Motor neuron (in vitro differentiated cells): Measurements from ENCODE around the gene FLOT1. TPM values are rescaled to one million over a fixed set of nuclear protein-coding genes. Genes with fewer than 3 reads are reported as not detected.

ENCODE experiments used
- ATAC-seq, 8 experiments: fragments of 200-7000 bp; cut with Tn5 transposase; replicated peaks in 6 of 8; 2 replicates each; pipeline ENCODE4 v1.8.0; 2021; ENCODE audit warnings: mild to moderate bottlenecking in 8 of 8, moderate library complexity in 8 of 8
- H3K27ac ChIP-seq, 2 donors: fragments of 250-450 bp; sonication (Bioruptor Pico); 2 replicates each; pipeline ENCODE4 v1.9.0; 2021; ENCODE audit warnings: antibody characterized with exemption in 2 of 2, mild to moderate bottlenecking in 2 of 2, moderate library complexity in 1 of 2
- H3K4me1 ChIP-seq, 2 donors: fragments of 250-450 bp; sonication (Bioruptor Pico); replicated peaks in 1 of 2; 2 replicates each; pipeline ENCODE4 v1.6.1; 2021; ENCODE audit warnings: antibody characterized with exemption in 2 of 2, mild to moderate bottlenecking in 2 of 2, moderate library complexity in 1 of 2
- H3K4me3 ChIP-seq, 5 donors: fragments of 250-450 bp; sonication (Bioruptor Pico); 2 replicates each; pipeline ENCODE4 v1.9.0; 2021; ENCODE audit warnings: antibody characterized with exemption in 5 of 5, mild to moderate bottlenecking in 5 of 5, moderate library complexity in 4 of 5
- WGBS, 10 experiments: fragments of 450-650 bp; shearing (Covaris generic); methylation state at CpG; one replicate each; pipeline ENCODE4 v1.0.0; 2022; 5-methylcytosine and 5-hydroxymethylcytosine counted together
- in situ Hi-C, 9 experiments: fragments of 400-800 bp; cut with MboI; loops; one replicate each; pipeline ENCODE4 v1.15.0; 2021; ENCODE audit warnings: low sequenced_read_pairs in 9 of 9, low pct_unique_long_range_greater_than_20kb in 2 of 9; ENCODE audit not compliant: unreplicated experiment in 9 of 9
- total RNA-seq, 8 experiments: library from RNA; unstranded; fragments of 300-600 nt; gene quantifications; 2 replicates each; pipeline versions ENCODE4 v1.2.3 to v1.2.4, GENCODE V29; 2022

FLOT1 gene, protein sequence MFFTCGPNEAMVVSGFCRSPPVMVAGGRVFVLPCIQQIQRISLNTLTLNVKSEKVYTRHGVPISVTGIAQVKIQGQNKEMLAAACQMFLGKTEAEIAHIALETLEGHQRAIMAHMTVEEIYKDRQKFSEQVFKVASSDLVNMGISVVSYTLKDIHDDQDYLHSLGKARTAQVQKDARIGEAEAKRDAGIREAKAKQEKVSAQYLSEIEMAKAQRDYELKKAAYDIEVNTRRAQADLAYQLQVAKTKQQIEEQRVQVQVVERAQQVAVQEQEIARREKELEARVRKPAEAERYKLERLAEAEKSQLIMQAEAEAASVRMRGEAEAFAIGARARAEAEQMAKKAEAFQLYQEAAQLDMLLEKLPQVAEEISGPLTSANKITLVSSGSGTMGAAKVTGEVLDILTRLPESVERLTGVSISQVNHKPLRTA
- 100 to 1,000 TPM in 2 of 8 experiments, 10 to 100 TPM in 6; 56.8 to 122 (median 75.9) TPM for total RNA-seq

GRCh38 chr6:30742316-30743098, at the start of gene FLOT1:
Gene FLOT1 (minus strand): TSS chr6:30742687. CDS start chr6:30742189, 498 bp downstream.
- H3K27ac ChIP-seq: peak within 1 kb of the TSS; percentile 77 to 80
- 0% methylated on average over 4 of the region's 66 CpGs; no CpG with 5 or more reads in 8 of the 10 experiments for whole genome bisulfite sequencing, 10 experiments
- ATAC-seq: peak; percentile 50 to 88 (median 85)
- peak within 1 kb of the TSS; percentile 52 to 88 (median 69) for H3K4me3 ChIP-seq
- peaks cover 9 to 14% of the 10 kb centered on the region in 2 donors for H3K4me1 ChIP-seq
- in situ Hi-C loops: loop anchor here in 2 of 9 experiments (25.0 kb wide), 1 partner anchor 345 kb away; no protein-coding TSS in a partner anchor

- in situ Hi-C loops: no loop called here
- Histone ChIP-seq H3K4me3 (no peak overlapping the region), H3K4me1 (peaks cover 0 to 3% of the 10 kb centered on the region in 2 donors), H3K27ac (no peak overlapping the region)
- no peak for ATAC-seq
- 40 to 100% (median 82%) methylated on average over 1 to 2 of the region's 4 CpGs; no CpG with 5 or more reads in 2 of the 10 experiments for whole genome bisulfite sequencing, 10 experiments
Observed at GRCh38 chr6:30790724-30791383, 48.4 kb upstream of the FLOT1 start.

DNA sequence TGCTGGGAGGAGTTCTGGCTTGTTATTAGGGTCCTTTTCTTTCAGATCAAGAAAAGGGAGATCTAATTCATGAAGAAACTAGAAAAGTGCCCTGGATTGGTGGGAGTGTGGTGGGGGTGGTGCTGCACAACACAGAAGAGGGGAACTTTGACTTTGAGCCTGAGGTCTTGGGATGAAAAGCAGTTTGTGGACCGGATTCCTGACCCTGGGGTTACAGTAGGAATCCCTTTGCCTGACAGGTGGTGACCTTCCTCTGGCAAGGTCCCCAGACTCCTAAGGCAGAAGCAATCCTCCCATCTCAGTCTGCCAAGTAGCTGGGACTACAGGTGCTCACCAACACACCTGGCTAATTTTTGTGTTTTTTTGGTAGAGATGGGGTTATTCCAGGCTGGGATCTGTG, 47.1 kb upstream of the FLOT1 start:
- 29% methylated on average over 1 of the region's 1 CpG; no CpG with 5 or more reads in 9 of the 10 experiments for WGBS, 10 experiments
- ATAC-seq: no peak

DNA sequence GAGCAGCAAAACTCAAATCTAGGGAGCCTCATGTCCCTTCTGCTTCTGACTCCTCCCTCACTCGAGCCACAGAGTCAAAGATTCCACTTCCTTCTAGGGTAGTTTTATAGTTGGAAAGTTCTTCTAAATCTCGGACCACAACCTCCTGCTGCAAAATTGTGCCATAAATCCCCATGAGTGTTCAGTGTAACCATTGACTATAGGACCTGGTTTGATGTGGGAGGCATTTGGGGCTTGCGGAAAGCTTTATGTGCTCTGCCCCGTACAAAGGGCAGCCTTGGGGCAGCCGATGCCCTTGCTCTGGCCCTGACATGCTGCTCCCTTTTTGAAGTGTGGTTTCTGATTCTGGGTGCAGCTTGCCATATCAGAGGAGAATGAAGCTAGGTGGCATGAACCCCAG, 45.5 kb upstream of the FLOT1 start:
- no peak overlapping the region for H3K27ac ChIP-seq
- no peak for ATAC-seq
- H3K4me3 ChIP-seq: no peak overlapping the region
- whole genome bisulfite sequencing, 10 experiments: 50 to 93% (median 83%) methylated on average over 1 to 4 of the region's 5 CpGs; no CpG with 5 or more reads in 1 of the 10 experiments
- H3K4me1 ChIP-seq: no peaks in the 10 kb centered on the region
- in situ Hi-C loops: no loop called here

More for the DNA sequence above, 47.1 kb upstream of the FLOT1 start:
- no peak overlapping the region for H3K4me3 ChIP-seq
- H3K4me1 ChIP-seq: peaks cover 0 to 3% of the 10 kb centered on the region in 2 donors
- in situ Hi-C loops: no loop called here
- no peak overlapping the region for H3K27ac ChIP-seq

GRCh38 chr6:30782425-30783014, 40.0 kb upstream of the FLOT1 start:
- Histone ChIP-seq H3K27ac (peak overlapping the region in 1 of 2 donors; percentile 52), H3K4me1 (peaks cover 3 to 16% of the 10 kb centered on the region in 2 donors), H3K4me3 (no peak overlapping the region)
- peak in 4 of 8 experiments; percentile 11 to 57 (median 48) for ATAC-seq
- in situ Hi-C loops: no loop called here

DNA sequence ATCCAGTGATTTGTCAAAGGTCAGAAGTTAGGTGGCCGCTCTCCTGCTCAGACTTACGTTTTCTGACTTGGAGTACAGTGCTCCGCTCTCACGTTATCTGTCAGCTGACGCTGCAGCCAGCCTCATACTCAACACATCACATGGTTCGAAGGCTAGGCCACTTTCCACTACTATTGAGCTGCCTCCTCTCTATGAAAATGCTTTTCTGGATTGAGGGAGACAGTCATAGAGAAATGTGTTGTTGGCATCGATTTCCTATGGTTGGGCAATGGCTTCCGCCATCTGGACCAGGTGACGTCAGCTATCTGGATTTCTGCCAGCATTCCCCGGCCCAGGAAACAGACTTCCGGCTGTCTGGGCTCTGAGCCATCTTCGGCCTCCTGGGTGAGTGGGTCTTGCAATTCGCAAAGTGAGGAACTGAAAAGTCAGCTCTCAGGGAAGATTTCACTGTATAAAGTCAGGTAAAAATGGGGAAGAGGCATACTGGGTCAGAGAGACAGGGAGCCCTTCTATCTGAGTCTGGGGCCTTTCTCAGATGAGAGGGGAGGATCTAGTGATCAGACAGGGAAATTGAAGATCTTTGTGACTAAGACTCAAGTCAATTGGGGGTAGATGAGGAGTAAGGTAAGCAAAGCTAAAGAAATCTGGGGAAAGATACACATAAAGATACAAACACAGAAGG, 39.4 kb upstream of the FLOT1 start:
- peak; percentile 69 to 94 (median 91) for ATAC-seq
- Histone ChIP-seq H3K4me1 (peaks cover 3 to 16% of the 10 kb centered on the region in 2 donors), H3K27ac (peak overlapping the region; percentile 52 to 70), H3K4me3 (no peak overlapping the region)
- 0 to 86% (median 70%) methylated on average over 1 to 13 of the region's 13 CpGs; no CpG with 5 or more reads in 1 of the 10 experiments for WGBS, 10 experiments
- in situ Hi-C loops: no loop called here

GRCh38 chr6:30781395-30781742, 38.9 kb upstream of the FLOT1 start:
- Histone ChIP-seq H3K4me3 (no peak overlapping the region), H3K4me1 (peaks cover 3 to 16% of the 10 kb centered on the region in 2 donors), H3K27ac (peak overlapping the region; percentile 52 to 70)
- 0 to 97% (median 88%) methylated on average over 1 to 4 of the region's 4 CpGs; no CpG with 5 or more reads in 4 of the 10 experiments for WGBS, 10 experiments
- peak in 7 of 8 experiments; percentile 60 to 78 (median 75) for ATAC-seq
- in situ Hi-C loops: no loop called here

DNA sequence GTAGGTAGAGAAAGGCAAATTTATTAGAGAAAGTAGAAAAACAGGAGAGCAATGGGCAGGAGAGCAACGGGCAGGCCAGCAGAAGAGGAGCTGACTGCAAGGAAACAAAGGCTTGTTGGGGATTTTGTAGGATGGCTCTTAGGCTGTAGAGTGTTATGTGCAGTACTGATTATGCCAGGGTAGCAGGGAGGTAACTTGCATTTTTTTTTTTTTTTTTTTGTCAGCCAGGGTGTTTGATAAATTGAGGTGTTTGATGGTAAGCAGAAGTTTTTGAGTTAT, 38.1 kb upstream of the FLOT1 start:
- H3K27ac ChIP-seq: no peak overlapping the region

GRCh38 chr6:30779850-30780641, 37.6 kb upstream of the FLOT1 start:
- in situ Hi-C loops: no loop called here
- Histone ChIP-seq H3K27ac (no peak overlapping the region), H3K4me3 (no peak overlapping the region), H3K4me1 (peaks cover 3 to 16% of the 10 kb centered on the region in 2 donors)
- no peak for ATAC-seq
- WGBS, 10 experiments: 68 to 100% (median 98%) methylated on average over 2 to 8 of the region's 10 CpGs; no CpG with 5 or more reads in 1 of the 10 experiments

More for the DNA sequence above, 38.1 kb upstream of the FLOT1 start:
- WGBS, 10 experiments: 82 to 100% (median 100%) methylated on average over 1 of the region's 1 CpG; no CpG with 5 or more reads in 4 of the 10 experiments
- ATAC-seq: no peak
- Histone ChIP-seq H3K4me3 (no peak overlapping the region), H3K4me1 (peaks cover 3 to 16% of the 10 kb centered on the region in 2 donors)
- in situ Hi-C loops: no loop called here

GRCh38 chr6:30778001-30778635, 35.6 kb upstream of the FLOT1 start:
- Histone ChIP-seq H3K27ac (no peak overlapping the region), H3K4me1 (peaks cover 3 to 16% of the 10 kb centered on the region in 2 donors), H3K4me3 (no peak overlapping the region)
- no peak for ATAC-seq
- in situ Hi-C loops: no loop called here
- WGBS, 10 experiments: 71 to 95% (median 85%) methylated on average over 1 to 3 of the region's 3 CpGs; no CpG with 5 or more reads in 3 of the 10 experiments

- H3K4me1 ChIP-seq: peaks cover 1 to 11% of the 10 kb centered on the region in 2 donors
- no peak overlapping the region for H3K4me3 ChIP-seq
- H3K27ac ChIP-seq: no peak overlapping the region
- no peak for ATAC-seq
- 67 to 100% (median 89%) methylated on average over 1 to 3 of the region's 3 CpGs; no CpG with 5 or more reads in 2 of the 10 experiments for WGBS, 10 experiments
- in situ Hi-C loops: no loop called here
Observed at GRCh38 chr6:30777155-30777485, 34.6 kb upstream of the FLOT1 start.
